Upper lobe of left lung (tissue), 4 donors: Measurements from ENCODE around the gene GRIK3.

Source experiments
- EP300 ChIP-seq, 4 donors: sonication (generic); formaldehyde crosslinking; IDR thresholded peaks; one replicate each; pipeline ENCODE4 v1.5.1; 2017; ENCODE audit warnings: antibody characterized with exemption in 4 of 4, control low read depth in 2 of 4
- POLR2A ChIP-seq, 4 donors: fragments of 450-650 bp; IDR thresholded peaks; one replicate each; pipeline ENCODE4 v1.5.1; 2016 to 2017; ENCODE audit warnings: antibody characterized with exemption in 4 of 4, mild to moderate bottlenecking in 2 of 4
- POLR2AphosphoS5 ChIP-seq, 2 donors: sonication (generic); formaldehyde crosslinking; IDR thresholded peaks; one replicate each; pipeline ENCODE4 v1.5.1; 2017; ENCODE audit warnings: antibody characterized with exemption in 2 of 2
- TF ChIP-seq, protein P1 (sequence below), 6 experiments: fragments of 450-650 bp in 4 of 6; fragments of 200-600 bp in 2 of 6; sonication (generic) in 2 of 6; IDR thresholded peaks; one replicate each; pipeline ENCODE4 v1.5.1; 2016 to 2019; ENCODE audit warnings: antibody characterized with exemption in 6 of 6

- no peak for TF ChIP-seq POLR2A (IDR thresholded peaks at IDR 0.05)
- TF ChIP-seq, protein P1, sequence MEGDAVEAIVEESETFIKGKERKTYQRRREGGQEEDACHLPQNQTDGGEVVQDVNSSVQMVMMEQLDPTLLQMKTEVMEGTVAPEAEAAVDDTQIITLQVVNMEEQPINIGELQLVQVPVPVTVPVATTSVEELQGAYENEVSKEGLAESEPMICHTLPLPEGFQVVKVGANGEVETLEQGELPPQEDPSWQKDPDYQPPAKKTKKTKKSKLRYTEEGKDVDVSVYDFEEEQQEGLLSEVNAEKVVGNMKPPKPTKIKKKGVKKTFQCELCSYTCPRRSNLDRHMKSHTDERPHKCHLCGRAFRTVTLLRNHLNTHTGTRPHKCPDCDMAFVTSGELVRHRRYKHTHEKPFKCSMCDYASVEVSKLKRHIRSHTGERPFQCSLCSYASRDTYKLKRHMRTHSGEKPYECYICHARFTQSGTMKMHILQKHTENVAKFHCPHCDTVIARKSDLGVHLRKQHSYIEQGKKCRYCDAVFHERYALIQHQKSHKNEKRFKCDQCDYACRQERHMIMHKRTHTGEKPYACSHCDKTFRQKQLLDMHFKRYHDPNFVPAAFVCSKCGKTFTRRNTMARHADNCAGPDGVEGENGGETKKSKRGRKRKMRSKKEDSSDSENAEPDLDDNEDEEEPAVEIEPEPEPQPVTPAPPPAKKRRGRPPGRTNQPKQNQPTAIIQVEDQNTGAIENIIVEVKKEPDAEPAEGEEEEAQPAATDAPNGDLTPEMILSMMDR (IDR thresholded peaks at IDR 0.05): no peak
- no peak for TF ChIP-seq EP300 (IDR thresholded peaks at IDR 0.05)
- TF ChIP-seq POLR2AphosphoS5 (IDR thresholded peaks at IDR 0.05): no peak
Measured at GRCh38 chr1:36874271-36875060, 159.8 kb downstream of the GRIK3 start.
